Endothelial cell of umbilical vein (primary cell): ENCODE data around the gene EVA1A. TPM values are rescaled to one million over a fixed set of nuclear protein-coding genes. Genes with fewer than 3 reads are reported as not detected.

Experiments used
- BruUV-seq: library from RNA; stranded (reverse); fragments of 400-500 nt; replicated peaks from 2 replicates; lab custom pipeline; 2021; lab: Mats Ljungman, UMichigan
- CTCF ChIA-PET: fragments of 300-600, 350-600 bp; sonication (Branson Sonifier 250); formaldehyde crosslinking; loops from one replicate; lab custom pipeline; 2021; ENCODE audit warnings: antibody characterized with exemption, inconsistent platforms; lab: Charles Lee
- POLR2A ChIA-PET: fragments of 300-600, 350-600 bp; sonication (Branson Sonifier 250); formaldehyde crosslinking; loops from one replicate; lab custom pipeline; 2021; ENCODE audit warnings: antibody characterized with exemption, inconsistent platforms; lab: Charles Lee
- DNase-seq: peaks from one replicate; pipeline ENCODE4 v3.0.0-alpha.2; 2011; ENCODE audit warnings: low read depth, low spot score
- FAIRE-seq: peaks from 2 replicates; lab custom pipeline; 2011; peaks lifted over from hg19 to GRCh38; lab: Jason Lieb, UNC
- H2AFZ ChIP-seq: 2 replicates; pipeline ENCODE4 v1.6.0; 2012; ENCODE audit warnings: low read depth, low read length, control low read depth, inconsistent platforms
- H3K27ac ChIP-seq: 2 replicates; pipeline ENCODE4 v1.5.1; 2011; ENCODE audit warnings: low read depth, mild to moderate bottlenecking, control low read depth, low read length, moderate library complexity; ENCODE audit not compliant: insufficient read depth
- H3K27me3 ChIP-seq, 2 experiments: 2 replicates each; pipeline versions ENCODE4 v1.6.0 to v1.6.1; 2011; ENCODE audit warnings: low read length in 2 of 2, mixed read lengths in 1 of 2; ENCODE audit not compliant: control insufficient read depth in 2 of 2, insufficient read depth in 2 of 2
- H3K36me3 ChIP-seq, 2 experiments: 2 replicates in 1 of 2; 3 replicates in 1 of 2; pipeline ENCODE4 v1.5.1; 2011; ENCODE audit warnings: low read length in 2 of 2, mild to moderate bottlenecking in 1 of 2, moderate library complexity in 1 of 2; ENCODE audit not compliant: control insufficient read depth in 2 of 2, insufficient read depth in 2 of 2; ENCODE audit errors: extremely low read depth in 1 of 2
- H3K4me1 ChIP-seq: 3 replicates; pipeline ENCODE4 v1.5.1; 2011; ENCODE audit warnings: mild to moderate bottlenecking, low read length; ENCODE audit not compliant: control insufficient read depth, insufficient read depth; ENCODE audit errors: extremely low read depth
- H3K4me2 ChIP-seq: 2 replicates; pipeline ENCODE4 v1.6.1; 2011; ENCODE audit warnings: low read length, control low read depth, mixed read lengths; ENCODE audit not compliant: insufficient read depth
- H3K4me3 ChIP-seq, 3 experiments: fragments of 200-600 bp in 1 of 3; sonication (generic), shearing (Covaris generic) in 1 of 3; replicated peaks in 1 of 3; 2 replicates each; pipeline ENCODE4 v1.5.1; 2011 to 2016; ENCODE audit warnings: control low read depth in 3 of 3, low read length in 3 of 3, mild to moderate bottlenecking in 2 of 3, inconsistent platforms in 1 of 3, low read depth in 1 of 3, moderate library complexity in 1 of 3; ENCODE audit not compliant: insufficient read depth in 1 of 3
- H3K79me2 ChIP-seq: 2 replicates; pipeline ENCODE4 v1.6.0; 2012; ENCODE audit warnings: low read length, inconsistent platforms; ENCODE audit not compliant: control insufficient read depth, insufficient read depth
- H3K9ac ChIP-seq: replicated peaks from 2 replicates; pipeline ENCODE3; 2011; ENCODE audit warnings: low read length, control low read depth; ENCODE audit not compliant: insufficient read depth; ENCODE audit errors: extremely low read depth
- H3K9me1 ChIP-seq: replicated peaks from 3 replicates; pipeline ENCODE4 v1.6.0; 2011; ENCODE audit warnings: mild to moderate bottlenecking, low read length; ENCODE audit not compliant: control insufficient read depth, insufficient read depth; ENCODE audit errors: extremely low read depth
- H3K9me3 ChIP-seq: replicated peaks from 2 replicates; pipeline ENCODE4 v1.5.1; 2012; ENCODE audit warnings: low read length, inconsistent platforms; ENCODE audit not compliant: control insufficient read depth, insufficient read depth
- H4K20me1 ChIP-seq: replicated peaks from 2 replicates; pipeline ENCODE3; 2011; ENCODE audit warnings: mild to moderate bottlenecking, low read length; ENCODE audit not compliant: control insufficient read depth, insufficient read depth; ENCODE audit errors: extremely low read depth
- EZH2 ChIP-seq: IDR thresholded peaks from 2 replicates; pipeline ENCODE4 v1.6.1; 2012; ENCODE audit warnings: borderline replicate concordance, low read depth, mild to moderate bottlenecking, moderate library complexity, low read length, inconsistent platforms; ENCODE audit not compliant: severe bottlenecking
- FOS ChIP-seq: IDR thresholded peaks from 2 replicates; pipeline ENCODE4 v1.6.1; 2011; ENCODE audit warnings: mild to moderate bottlenecking, low read length, moderate library complexity, borderline replicate concordance; ENCODE audit not compliant: insufficient read depth
- GATA2 ChIP-seq: IDR thresholded peaks from 2 replicates; pipeline ENCODE4 v1.7.0; 2011; ENCODE audit warnings: low read depth, mild to moderate bottlenecking, moderate library complexity, mixed read lengths, low read length; ENCODE audit not compliant: insufficient read length, insufficient read depth
- JUN ChIP-seq: IDR thresholded peaks from 2 replicates; pipeline ENCODE4 v1.6.1; 2011; ENCODE audit warnings: borderline replicate concordance, low read depth; ENCODE audit not compliant: insufficient read length, insufficient read depth
- MAX ChIP-seq: IDR thresholded peaks from 2 replicates; pipeline ENCODE4 v1.6.1; 2011; ENCODE audit not compliant: insufficient read depth, insufficient read length
- MYC ChIP-seq: IDR thresholded peaks from one replicate; pipeline ENCODE4 v1.6.1; 2011; ENCODE audit warnings: mild to moderate bottlenecking, low read depth, low read length
- POLR2A ChIP-seq: IDR thresholded peaks from 2 replicates; pipeline ENCODE4 v1.6.1; 2012; ENCODE audit warnings: low read depth, mild to moderate bottlenecking, control low read depth, low read length
- POLR2AphosphoS5 ChIP-seq: IDR thresholded peaks from 2 replicates; pipeline ENCODE4 v1.6.1; 2012; ENCODE audit warnings: low read depth, mild to moderate bottlenecking, control low read depth, low read length, moderate library complexity; ENCODE audit not compliant: insufficient read depth
- dilution Hi-C: fragments of 300-500 bp; cut with MboI; formaldehyde crosslinking; loops from one replicate; pipeline ENCODE4 v1.15.0; 2019; ENCODE audit warnings: low sequenced_read_pairs; ENCODE audit not compliant: extremely low pct_ligation_motif_present
- intact Hi-C: fragments of 100-400 bp; cut with micrococcal nuclease; formaldehyde crosslinking; loops from one replicate; pipeline ENCODE4 v1.10.0; 2022
- polyA plus RNA-seq, 4 experiments: library from polyadenylated mRNA; depleted of rRNA in 3 of 4; stranded (reverse) in 3 of 4; unstranded in 1 of 4; fragments of >200 nt; gene quantifications; 2 replicates each; pipeline versions ENCODE4 v1.2.1 to v1.2.3, GENCODE V29; 2011 to 2012; ENCODE audit warnings: missing spikeins in 1 of 4
- total RNA-seq: library from RNA; stranded (reverse); gene quantifications from 2 replicates; pipeline ENCODE4 v1.2.3, GENCODE V29; 2021
- TF ChIP-seq, protein P1 (sequence below), 2 donors: IDR thresholded peaks; 1 replicate in 1 of 2; 2 replicates in 1 of 2; pipeline ENCODE4 v1.5.1; 2011; ENCODE audit warnings: low read length in 2 of 2, mild to moderate bottlenecking in 2 of 2, moderate library complexity in 2 of 2, control low read depth in 1 of 2, inconsistent platforms in 1 of 2, low read depth in 1 of 2; ENCODE audit not compliant: insufficient read depth in 1 of 2; ENCODE audit errors: extremely low read depth in 1 of 2

Gene EVA1A
- total and polyA plus RNA-seq, 2 donors (not counting 3 experiments of a cell fraction or from before 2014, with no cell fraction given): 52.6 to 66.5 TPM

DNA sequence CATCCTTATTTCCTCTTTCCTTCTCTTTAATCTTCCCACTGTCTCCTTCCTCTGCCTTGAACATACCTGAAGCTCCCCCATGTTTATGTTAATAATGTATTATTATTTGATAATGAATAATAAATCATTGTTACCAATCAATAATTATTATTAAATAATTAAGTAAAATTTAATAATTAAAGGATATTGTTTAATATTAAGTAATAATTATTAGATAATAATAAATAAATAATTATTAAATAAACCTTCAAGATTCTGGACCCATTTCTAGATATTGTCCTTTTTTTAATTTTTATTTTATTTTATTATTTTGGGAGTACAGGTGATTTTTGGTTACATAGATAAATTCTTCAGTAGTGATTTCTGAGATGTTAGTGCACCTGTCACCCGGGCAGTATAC, 7.4 kb upstream of the EVA1A start:
- no peaks in the 10 kb centered on the region for H3K36me3 ChIP-seq
- no peak overlapping the region for H3K27ac ChIP-seq
- no peaks in the 10 kb centered on the region for H4K20me1 ChIP-seq
- H3K9me1 ChIP-seq: no peaks in the 10 kb centered on the region
- DNase-seq: no peak
- no peak overlapping the region for H3K9ac ChIP-seq
- BruUV-seq: no TSS peak
- ChIA-PET CTCF (no interaction called here), POLR2A (no interaction called here)
- H3K4me2 ChIP-seq: no peak overlapping the region
- no peaks in the 10 kb centered on the region for H3K9me3 ChIP-seq
- peaks cover 1 to 5% of the 10 kb centered on the region in 2 experiments for H3K27me3 ChIP-seq
- FAIRE-seq: no peak
- intact Hi-C loops (no loop called here), dilution Hi-C loops (no loop called here)
- H3K4me1 ChIP-seq: no peaks in the 10 kb centered on the region
- H3K4me3 ChIP-seq: no peak overlapping the region
- TF ChIP-seq EZH2 (no peak), POLR2AphosphoS5 (no peak), GATA2 (no peak), MYC (no peak), MAX (no peak), FOS (no peak), JUN (no peak), POLR2A (no peak)
- TF ChIP-seq, protein P1, sequence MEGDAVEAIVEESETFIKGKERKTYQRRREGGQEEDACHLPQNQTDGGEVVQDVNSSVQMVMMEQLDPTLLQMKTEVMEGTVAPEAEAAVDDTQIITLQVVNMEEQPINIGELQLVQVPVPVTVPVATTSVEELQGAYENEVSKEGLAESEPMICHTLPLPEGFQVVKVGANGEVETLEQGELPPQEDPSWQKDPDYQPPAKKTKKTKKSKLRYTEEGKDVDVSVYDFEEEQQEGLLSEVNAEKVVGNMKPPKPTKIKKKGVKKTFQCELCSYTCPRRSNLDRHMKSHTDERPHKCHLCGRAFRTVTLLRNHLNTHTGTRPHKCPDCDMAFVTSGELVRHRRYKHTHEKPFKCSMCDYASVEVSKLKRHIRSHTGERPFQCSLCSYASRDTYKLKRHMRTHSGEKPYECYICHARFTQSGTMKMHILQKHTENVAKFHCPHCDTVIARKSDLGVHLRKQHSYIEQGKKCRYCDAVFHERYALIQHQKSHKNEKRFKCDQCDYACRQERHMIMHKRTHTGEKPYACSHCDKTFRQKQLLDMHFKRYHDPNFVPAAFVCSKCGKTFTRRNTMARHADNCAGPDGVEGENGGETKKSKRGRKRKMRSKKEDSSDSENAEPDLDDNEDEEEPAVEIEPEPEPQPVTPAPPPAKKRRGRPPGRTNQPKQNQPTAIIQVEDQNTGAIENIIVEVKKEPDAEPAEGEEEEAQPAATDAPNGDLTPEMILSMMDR (IDR thresholded peaks at IDR 0.05; ENCODE audit: extremely low read depth in 1 of 2, insufficient read depth in 1 of 2, low read depth in 1 of 2, low read length in 2 of 2): no peak
- no peaks in the 10 kb centered on the region for H3K79me2 ChIP-seq
- no peak overlapping the region for H2AFZ ChIP-seq
